Measurements from ENCODE around the gene TXNRD1. TPM values are rescaled to one million over a fixed set of nuclear protein-coding genes. Genes with fewer than 3 reads are reported as not detected.

The TXNRD1 gene
- total and polyA plus RNA-seq, 2 of the 8 experiments (the other 6 are each of a cell fraction or from before 2014, with no cell fraction given), result 56.8 to 127 TPM

DNA sequence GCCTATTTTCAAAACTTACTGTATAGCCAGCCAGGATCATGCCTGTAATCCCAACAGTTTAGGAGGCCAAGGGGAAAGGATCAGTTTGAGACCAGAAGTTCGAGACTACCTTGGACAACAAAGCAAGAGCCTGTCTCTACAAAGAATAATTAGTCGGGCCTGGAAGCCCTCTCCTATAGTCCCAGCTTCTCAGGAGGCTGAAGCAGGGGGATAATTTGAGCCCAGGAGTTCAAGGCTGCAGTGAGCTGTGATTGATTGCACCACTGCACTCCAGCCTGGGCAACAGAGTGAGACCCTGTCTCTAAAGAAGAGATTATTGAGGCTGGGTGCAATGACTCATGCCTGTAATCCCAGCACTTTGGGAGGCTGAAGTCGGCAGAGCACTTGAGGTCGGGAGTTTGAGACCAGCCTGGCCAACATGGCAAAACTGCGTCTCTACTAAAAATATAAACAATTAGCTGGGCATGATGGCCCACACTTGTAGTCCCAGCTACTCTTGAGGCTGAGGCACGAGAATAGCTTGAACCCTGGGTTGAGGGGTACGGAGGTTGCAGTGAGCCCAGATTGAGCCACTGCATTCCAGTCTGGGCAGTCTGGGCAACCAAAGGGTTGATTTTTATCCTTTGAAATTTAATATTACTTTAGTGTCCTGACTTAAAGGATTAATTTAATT lies 102.1 kb downstream of the TXNRD1 start:
- Histone ChIP-seq H4K20me1 (replicated peaks in 1 of 2; ENCODE audit: control insufficient read depth in 1 of 2, insufficient read depth in 2 of 2, low read length in 2 of 2) (no peaks in the 10 kb centered on the region), H2AK5ac (ENCODE audit: low read depth, low read length) (no peak overlapping the region), H3K18ac (ENCODE audit: extremely low read depth, low read length) (no peak overlapping the region), H3K79me2 (ENCODE audit: control insufficient read depth in 1 of 2, insufficient read depth in 2 of 2, low read length in 2 of 2) (no peaks in the 10 kb centered on the region; a peak in 1 of 4 replicates), H3K4me2 (ENCODE audit: insufficient read depth in 1 of 2, low read depth in 2 of 2, low read length in 2 of 2) (no peak overlapping the region), H2BK120ac (replicated peaks; ENCODE audit: low read depth, low read length) (no peak overlapping the region), H4K91ac (replicated peaks; ENCODE audit: insufficient read length, low read length) (no peak overlapping the region), H2BK20ac (ENCODE audit: low read length) (no peak overlapping the region), H2BK15ac (ENCODE audit: low read length) (no peak overlapping the region), H3K27me3 (replicated peaks in 1 of 4; ENCODE audit: control insufficient read depth in 3 of 4, extremely low read depth in 1 of 4, insufficient read depth in 3 of 4, low read length in 3 of 4) (no peaks in the 10 kb centered on the region), H3K14ac (ENCODE audit: insufficient read length) (no peak overlapping the region), H4K5ac (ENCODE audit: insufficient read length, low read depth, low read length) (no peak overlapping the region), H3K4me1 (replicated peaks in 1 of 4; ENCODE audit: control insufficient read depth in 3 of 4, insufficient read depth in 4 of 4, low read length in 3 of 4) (no peaks in the 10 kb centered on the region), H3K36me3 (ENCODE audit: control insufficient read depth in 2 of 4, insufficient read depth in 4 of 4, low read length in 3 of 4) (peaks cover 31 to 92% (median 77%) of the 10 kb centered on the region in 4 experiments), H3K4ac (replicated peaks; ENCODE audit: insufficient read length, low read depth, low read length) (no peak overlapping the region), H3K56ac (replicated peaks; ENCODE audit: insufficient read length, low read depth, low read length) (no peak overlapping the region), H3K9ac (replicated peaks in 1 of 4; ENCODE audit: extremely low read depth in 1 of 4, low read depth in 3 of 4, low read length in 3 of 4) (no peak overlapping the region), H3K79me1 (ENCODE audit: low read depth, low read length) (no peaks in the 10 kb centered on the region), H3K23ac (ENCODE audit: insufficient read length) (no peak overlapping the region), H2BK12ac (ENCODE audit: low read depth, low read length) (no peak overlapping the region), H2BK5ac (ENCODE audit: low read depth, low read length) (no peak overlapping the region), H3K4me3 (ENCODE audit: extremely low read depth in 1 of 4, insufficient read depth in 2 of 4, low read depth in 3 of 4, low read length in 4 of 4) (no peak overlapping the region), H4K8ac (ENCODE audit: extremely low read depth, insufficient read depth, low read length) (no peak overlapping the region), H3K9me3 (ENCODE audit: insufficient read depth in 2 of 2, low read depth in 1 of 2, low read length in 1 of 2) (no peaks in the 10 kb centered on the region), H3K27ac (ENCODE audit: low read depth, low read length) (no peak overlapping the region), H2AFZ (ENCODE audit: low read length) (no peak overlapping the region), H3K23me2 (ENCODE audit: low read depth, low read length) (no peaks in the 10 kb centered on the region)
- no peak for FAIRE-seq
- WGBS, 2 experiments (ENCODE audit: extremely low coverage in 1 of 2, insufficient coverage in 1 of 2, insufficient read length in 1 of 2, insufficient replicate concordance in 2 of 2, low coverage in 1 of 2, low lambda C conversion rate in 2 of 2, missing lambda C conversion rate in 1 of 2), result 98% methylated on average over 7 of the region's 7 CpGs; no CpG with 5 or more reads in 1 of the 2 experiments
- ChIA-PET POLR2A (ENCODE audit: partially characterized antibody) (interaction anchor here (1.0 to 1.2 kb wide), 2 partner anchors 20 to 32 kb away, joined by 3 to 4 read pairs; no protein-coding TSS in a partner anchor), CTCF (ENCODE audit: partially characterized antibody) (interaction anchor here (1.3 kb wide), 1 partner anchor 41 kb away, joined by 5 read pairs; no protein-coding TSS in a partner anchor)
- TF ChIP-seq TBP (IDR thresholded peaks at IDR 0.05; ENCODE audit: low read depth, low read length) (no peak), TEAD4 (IDR thresholded peaks at IDR 0.05; ENCODE audit: low read depth, low read length) (no peak), POLR2A (IDR thresholded peaks at IDR 0.05; ENCODE audit: control extremely low read depth in 1 of 2, low read depth in 2 of 2, low read length in 2 of 2) (no peak), CREB1 (IDR thresholded peaks at IDR 0.05) (no peak), KDM5A (IDR thresholded peaks at IDR 0.05; ENCODE audit: low read length) (no peak), BCL11A (IDR thresholded peaks at IDR 0.05; ENCODE audit: low read depth in 2 of 2, low read length in 2 of 2) (no peak), CEBPB (IDR thresholded peaks at IDR 0.05; ENCODE audit: low read depth, low read length) (no peak)
- DNase-seq (ENCODE audit: low read depth in 1 of 2, low spot score in 2 of 2), result no peak

Data from H1 (cell line).